UCSD-AML1 (cell line): ENCODE results near the gene MPZL1.
A peak's percentile ranks its signal among the peaks of the same experiment; 100 is the strongest.

ENCODE experiments used
- DNase-seq: peaks from one replicate; lab custom pipeline; 2025; ENCODE audit not compliant: unreplicated experiment; lab: John Stamatoyannopoulos, UW

The MPZL1 gene

DNA sequence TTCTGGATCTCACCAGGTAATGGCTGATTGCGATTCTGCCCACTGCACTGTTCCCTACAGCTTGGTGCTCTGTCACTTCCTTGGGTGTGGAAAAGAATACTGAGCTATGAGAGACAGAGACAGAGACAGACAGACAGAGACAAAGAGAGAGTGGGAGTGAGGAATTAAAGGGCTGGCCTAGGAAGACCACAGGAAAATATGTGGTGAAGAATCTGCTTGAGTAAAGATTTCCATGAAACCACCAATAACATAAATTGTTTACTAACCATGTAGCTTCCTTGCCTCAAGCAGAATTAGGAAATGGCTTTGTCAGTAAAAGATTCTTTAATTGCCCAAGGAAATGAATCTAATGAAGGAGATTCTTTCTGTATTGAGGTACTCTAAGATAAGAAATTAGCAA, 54.4 kb downstream of the MPZL1 start:
- no peak for DNase-seq

DNA sequence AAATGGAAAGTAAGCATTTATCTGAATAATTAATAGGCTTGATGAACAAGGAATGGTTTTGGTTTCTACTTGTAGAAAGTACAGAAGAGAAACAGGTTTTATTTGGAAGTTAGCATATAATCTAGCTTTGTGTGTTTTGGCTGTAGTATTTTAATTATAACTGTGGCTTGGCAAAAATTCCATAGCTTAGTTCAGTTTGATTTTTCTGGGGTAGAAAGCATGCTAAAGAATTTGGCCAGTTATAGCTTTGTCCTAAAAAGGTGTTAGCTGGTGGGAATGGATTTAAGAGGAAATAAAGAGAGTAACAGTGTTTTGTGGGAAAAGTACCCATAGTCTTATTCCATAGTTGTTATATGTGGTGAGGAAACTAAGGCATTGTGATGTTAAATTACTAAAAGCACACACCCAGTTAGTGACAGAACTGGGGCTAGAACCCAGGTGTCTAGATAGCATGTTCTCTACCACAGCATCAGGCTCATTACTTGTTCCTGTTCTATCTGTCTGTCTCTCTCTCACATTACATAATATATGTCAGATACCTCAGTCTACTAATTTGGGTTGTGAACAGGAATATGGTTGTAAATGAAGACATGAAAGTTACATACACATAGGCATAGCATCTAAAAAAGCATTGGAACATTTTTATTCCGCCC, 55.0 kb downstream of the MPZL1 start:
- DNase-seq: no peak

DNA sequence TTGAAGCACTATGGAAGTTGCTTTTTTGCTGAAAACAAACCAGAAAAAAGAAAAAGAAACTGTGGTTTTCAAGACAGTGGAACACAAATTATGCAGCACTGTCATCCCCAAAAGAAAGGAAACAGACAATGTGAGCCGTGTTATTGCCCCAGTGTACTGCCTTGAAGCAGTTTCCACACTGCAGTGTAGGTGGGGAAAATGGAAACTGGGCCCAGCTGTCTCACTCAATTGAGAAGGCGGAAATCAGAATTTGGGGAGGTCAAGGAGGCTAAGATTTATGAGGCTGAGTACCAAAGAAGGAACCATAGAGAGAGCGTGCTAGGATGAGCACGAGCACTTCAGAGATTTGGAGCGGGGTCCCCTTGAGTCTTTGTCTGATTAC, 55.5 kb downstream of the MPZL1 start:
- DNase-seq: no peak

DNA sequence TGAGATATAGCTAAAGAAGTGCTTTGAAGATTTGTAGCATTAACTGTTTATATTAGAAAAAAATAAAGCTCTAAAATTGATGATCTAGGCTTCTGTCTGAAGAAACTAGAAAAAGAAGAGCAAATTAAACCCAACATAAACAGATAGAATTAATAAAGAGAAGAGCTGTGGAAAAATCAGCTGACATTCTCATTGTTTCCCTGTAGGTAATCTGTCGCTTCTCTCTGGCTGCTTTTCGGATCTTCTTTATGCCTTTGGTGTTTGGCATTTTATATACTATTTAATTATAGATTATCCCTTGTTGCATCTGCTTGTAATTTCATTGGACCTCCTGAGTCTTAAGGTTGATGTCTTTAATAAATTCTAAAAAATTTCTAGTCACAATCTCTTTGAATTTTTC, 59.8 kb downstream of the MPZL1 start:
- no peak for DNase-seq

DNA sequence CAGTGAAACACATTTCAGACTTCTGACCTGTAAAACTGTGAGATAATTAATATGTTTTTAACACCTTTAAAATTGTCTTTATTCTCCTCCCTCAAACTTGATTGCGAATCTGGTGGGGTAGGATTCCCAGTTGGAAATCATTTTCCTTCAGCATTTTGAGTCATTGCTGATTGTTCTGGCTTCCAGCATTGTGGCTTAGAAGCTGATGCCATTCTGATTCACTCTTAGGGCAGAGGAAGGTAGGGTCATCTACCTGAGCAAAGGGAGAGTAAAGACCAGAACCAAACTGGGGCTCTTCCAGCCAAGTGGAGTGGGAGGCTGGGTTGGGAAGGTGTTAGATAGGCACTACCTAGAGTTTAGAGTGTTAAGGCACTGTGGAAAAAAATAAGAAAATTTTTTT, 61.2 kb downstream of the MPZL1 start:
- no peak for DNase-seq

DNA sequence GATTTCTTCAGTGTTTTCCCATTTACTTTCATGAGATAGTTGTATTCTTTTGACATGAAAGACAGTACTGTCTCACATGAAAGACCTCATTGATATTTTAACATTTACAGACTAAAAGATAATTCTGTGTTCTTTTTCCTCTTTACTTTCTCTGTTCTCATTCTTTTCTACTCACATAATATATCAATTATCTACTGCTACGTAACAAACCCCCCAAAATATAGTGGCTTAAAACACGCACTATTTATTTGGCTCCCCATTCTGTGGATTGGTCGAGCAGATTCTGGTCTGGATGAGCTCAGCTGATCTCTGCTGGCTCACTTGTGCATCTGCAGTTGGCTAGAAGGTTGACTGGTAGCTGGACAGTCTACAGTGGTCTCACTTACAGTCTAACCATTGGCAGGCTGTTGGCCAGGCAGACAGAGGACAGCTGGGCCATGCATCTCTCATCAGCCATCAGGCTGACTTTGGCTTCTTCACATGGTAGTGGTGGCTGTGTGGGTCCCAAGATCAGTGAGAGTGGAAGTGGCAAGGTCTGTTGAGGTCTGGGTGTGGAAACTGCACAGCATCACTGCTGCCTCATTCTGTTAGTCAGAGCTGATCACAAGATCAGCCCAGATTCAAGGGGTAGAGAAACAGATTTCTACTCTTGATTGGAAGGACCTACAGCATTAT, 63.2 kb downstream of the MPZL1 start:
- no peak for DNase-seq

DNA sequence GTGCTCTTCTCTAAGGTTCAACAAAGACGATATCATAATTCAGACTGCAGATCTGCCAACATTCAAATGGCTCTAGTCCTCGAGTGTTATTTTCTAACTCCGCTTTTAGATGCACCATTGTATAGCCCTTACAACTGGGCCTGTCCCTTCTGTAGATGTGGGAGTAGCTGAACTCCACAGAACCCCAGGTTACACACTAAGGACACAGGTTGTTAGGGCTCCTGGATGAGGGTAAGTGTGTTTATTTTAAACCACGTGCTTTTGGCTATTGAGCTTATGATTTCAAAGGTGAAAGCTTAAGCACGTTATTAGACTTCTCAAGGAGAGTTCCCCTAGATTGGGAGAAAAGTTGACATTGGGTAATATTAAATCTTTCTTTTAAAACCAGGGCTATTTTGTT, 64.7 kb downstream of the MPZL1 start:
- DNase-seq: no peak

DNA sequence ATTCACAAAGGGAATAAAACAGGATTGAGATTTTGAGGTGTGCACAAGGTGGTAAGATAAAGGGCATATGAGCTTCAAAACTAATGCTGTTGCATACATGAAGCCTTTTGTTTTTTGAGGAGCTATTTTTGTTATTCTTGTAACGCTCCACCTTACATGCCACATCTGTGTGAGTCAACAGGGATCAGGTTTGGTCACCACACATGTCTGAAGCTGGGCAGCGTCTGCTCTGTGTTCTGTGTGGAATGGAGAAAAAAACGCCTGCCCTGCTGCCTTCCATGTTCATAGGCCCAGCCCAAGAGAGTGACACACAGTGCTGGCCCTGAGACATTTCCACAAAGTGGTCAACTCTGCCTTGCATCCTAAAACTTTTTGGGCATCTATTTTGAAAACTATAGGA, 67.7 kb downstream of the MPZL1 start:
- DNase-seq: no peak

DNA sequence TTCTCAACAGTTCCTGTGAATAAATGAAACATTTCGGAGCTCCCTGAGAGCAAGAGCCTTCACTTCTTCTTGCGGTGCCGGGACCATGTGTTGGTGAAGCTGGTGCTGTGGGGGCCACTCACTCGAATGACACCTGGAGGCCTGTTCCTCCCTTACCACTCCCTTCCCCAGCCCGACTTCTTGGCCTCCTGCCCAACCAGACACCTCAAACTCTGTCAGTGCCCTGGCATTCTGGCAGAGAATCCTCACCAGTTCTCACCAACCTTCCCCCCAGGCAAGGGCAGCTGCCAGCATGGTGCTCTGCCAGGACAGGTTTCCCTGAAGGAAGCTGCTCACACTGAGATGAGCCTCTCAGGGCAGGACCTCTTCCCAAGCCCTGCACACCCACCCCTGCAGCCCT, 68.3 kb downstream of the MPZL1 start:
- DNase-seq: no peak

DNA sequence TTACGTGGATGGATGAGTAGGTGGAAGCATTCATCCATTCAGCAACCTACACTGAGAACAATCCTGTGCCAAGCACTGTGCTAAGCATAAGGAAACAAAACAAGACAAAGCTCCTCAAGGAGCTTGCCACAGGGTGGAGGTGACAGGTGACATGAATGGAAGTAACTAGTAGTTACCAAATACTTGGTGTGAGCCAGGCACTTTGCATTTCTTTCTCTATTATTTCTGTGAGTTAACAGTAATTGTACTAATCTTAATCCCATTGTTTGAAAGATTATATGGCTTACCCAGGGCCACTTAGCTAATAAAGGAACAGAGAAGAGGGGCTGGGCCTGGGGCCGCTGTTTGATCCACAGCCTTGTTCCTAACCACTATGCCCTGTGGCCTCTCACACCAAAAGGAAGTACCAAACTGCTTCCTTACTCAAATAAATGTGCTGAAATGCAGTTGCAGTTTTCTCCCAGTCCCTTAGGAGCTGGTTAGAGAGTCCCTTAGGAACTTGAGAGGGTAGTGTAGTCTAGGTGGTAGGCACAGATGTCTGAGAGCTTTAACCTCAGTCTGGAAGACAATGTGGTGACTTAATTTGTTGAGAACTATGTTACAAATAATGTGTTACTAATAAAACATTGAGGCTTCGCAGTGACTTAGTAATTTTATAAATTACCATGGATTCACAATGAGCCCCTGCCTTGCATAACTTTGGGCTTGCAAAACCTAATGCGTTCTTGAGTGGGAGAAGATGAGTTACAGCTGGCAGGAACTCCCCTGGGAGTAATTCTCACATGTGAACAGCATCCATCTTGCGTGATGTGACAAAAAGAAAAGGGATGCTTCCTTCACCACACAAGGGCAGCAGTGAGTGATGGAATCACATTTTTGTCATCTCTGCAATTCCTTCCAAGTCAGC, 69.8 kb downstream of the MPZL1 start:
- DNase-seq: no peak

DNA sequence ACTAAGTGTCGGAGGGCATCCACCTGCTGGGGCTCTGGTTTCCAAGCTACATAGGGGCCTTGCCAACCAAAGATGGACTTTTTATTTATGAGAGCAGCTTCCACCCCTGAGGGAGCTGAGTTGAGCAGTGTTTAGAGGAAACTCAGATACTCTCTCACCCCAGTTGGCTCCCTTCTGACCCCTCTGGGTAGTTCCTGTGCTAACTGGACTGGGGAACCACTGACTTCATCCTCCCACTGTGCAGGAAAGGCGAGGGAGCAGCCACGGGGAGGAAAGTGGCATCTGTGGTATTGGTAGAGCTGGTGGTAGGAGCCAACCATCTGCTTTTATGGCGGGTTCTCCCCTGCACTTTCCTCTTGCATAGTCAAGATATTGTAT, 70.4 kb downstream of the MPZL1 start:
- DNase-seq: no peak

DNA sequence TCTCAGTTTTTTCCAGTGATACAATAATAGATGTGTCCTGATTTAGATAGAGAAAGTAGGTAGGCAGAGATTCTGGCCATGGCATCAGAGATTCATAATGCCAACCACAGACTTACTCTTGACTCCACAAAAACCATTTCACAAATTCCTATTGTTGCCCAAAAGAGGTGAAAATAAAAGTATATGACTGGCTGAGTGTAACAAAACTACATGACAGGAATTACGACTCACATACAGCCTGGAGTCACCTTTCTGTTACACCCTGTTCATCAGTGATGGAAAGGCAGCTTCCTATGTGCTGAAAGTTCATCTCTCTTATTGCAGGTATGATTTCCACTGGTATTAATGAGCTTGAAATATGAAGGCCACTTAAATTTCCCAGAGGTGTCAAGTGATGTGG, 72.3 kb downstream of the MPZL1 start:
- no peak for DNase-seq

DNA sequence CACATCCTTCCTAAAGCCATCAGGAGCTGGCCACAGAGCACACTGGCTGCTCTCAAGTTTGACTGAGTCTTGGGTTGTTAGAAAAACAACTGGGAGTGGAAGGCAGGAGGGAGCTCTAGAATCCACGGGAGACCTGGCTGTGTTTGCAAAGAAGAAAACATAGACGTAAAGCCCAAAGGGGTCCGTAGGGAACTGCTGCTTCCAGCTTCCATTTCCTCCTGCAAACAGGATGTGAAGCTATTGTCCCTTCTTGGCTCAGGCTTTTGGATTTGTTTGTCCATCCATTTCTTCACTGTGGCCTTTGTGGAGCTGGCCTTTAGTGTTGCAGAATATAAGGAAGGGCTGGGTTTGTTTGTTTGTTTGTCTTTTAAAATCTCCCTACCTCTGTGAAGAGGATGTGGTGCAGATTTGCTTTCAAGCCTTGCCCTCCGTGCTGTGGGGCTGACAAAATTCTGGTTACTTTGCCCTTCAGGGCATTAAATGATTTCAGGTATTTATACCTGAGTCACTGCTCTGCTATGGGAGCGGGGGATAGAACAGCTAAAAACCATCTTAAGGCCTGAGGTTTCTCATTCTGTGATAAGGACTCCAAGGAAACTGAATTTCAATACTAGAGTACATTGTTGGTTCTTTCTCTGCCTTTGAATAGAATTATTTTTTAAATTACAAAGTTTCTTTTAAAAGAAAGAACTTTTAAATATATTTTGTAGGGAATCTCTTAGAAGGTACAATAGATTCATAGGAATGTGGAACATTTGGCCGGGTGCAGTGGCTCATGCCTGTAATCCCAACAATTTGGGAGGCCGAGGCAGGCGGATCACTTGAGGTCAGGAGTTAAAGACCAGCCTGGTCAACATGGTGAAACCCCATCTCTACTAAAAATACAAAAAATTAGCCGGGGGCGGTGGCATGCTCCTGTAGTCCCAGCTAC, 74.3 kb downstream of the MPZL1 start:
- no peak for DNase-seq

DNA sequence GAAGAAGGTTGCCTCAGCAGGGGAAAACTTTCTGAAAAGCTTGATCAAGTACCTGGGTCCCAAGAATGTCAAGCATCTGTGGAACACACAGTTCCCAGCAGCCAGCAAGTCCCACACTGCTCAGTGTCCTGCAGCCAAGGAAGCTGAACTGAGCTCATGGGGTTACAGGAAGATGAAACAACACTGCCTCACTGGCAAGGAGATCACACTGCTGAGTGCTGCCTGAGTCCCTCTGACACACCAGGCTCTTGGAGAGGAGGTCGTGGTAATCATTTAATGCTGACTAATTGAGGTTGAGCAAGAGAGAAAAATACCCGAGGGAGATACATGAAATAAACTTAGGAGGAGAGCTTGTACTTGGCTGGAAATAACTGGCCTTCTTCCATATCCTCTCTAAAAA, 75.2 kb downstream of the MPZL1 start:
- peak; percentile 43 for DNase-seq

DNA sequence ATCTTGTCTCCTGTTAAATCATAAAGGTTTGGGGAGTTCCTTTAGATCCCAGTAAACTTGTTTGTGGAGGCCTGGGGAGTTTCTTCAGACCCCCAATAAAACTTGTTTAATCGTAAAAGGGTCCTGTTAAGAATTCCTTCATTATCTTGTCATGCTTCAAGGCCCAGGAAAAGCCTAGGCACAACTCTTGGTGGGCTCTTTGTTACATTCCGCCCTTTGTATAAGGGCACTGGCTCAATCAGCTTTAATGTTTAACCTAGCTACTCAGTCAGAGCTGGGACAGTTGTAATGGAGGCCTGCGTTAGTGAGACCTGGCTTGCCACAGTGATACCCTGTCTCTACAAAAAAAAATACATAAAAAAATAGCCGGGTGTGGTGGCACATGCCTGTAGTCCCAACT, 77.2 kb downstream of the MPZL1 start:
- no peak for DNase-seq

DNA sequence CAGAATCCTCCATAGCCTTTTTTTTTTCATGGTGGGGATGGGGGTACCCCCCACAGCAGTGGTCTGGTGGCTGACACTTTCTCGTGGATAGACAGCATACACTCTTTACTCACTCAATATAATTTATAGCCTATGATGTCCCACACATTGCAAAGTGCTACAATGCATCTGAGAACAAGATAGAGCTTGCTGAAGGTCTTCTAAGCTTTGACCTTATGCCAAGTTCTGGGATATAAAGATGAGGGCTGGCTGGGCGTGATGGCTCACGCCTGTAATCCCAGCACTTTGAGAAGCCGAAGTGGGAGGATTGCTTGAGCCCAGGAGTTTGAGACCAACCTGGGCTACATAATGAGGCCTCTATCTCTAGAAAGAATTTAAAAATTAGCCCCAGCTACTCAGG, 78.0 kb downstream of the MPZL1 start:
- DNase-seq: no peak

DNA sequence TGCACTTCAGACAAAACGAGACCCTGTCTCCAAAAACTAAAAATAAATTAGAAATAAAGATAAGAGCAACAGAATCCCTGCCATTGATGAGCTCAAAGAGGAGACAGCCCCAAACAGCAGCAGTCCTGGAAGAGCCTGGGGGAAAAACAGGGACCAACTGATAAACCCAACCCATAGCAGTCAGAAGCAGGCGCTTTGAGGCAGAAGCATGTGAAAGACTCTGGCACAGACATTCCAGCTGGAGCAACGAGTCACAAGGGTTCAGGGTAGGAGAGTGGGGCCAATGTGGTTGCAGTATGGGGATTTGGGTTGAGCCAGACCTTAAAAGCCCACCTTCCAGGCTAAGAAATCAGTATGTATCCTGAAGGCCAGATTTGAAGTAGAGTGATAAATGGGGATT, 78.5 kb downstream of the MPZL1 start:
- DNase-seq: no peak

DNA sequence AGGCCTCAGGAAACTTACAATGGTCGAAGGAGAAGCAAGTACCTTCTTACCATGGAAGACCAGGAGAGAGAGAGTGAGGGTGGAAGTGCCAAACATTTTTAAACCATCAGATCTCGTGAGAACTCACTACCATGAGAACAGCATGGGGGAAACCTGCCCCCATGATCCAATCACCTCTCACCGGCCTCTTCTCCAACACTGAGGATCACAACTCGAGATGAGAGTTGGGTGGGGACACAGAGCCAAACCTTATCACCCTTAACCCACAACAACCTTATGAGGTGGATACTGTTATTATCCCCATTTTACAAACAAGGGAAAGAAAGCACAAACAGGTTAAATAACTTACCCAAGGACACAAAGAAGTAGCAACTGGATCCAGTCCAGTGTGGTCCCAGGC, 80.5 kb downstream of the MPZL1 start:
- DNase-seq: no peak

DNA sequence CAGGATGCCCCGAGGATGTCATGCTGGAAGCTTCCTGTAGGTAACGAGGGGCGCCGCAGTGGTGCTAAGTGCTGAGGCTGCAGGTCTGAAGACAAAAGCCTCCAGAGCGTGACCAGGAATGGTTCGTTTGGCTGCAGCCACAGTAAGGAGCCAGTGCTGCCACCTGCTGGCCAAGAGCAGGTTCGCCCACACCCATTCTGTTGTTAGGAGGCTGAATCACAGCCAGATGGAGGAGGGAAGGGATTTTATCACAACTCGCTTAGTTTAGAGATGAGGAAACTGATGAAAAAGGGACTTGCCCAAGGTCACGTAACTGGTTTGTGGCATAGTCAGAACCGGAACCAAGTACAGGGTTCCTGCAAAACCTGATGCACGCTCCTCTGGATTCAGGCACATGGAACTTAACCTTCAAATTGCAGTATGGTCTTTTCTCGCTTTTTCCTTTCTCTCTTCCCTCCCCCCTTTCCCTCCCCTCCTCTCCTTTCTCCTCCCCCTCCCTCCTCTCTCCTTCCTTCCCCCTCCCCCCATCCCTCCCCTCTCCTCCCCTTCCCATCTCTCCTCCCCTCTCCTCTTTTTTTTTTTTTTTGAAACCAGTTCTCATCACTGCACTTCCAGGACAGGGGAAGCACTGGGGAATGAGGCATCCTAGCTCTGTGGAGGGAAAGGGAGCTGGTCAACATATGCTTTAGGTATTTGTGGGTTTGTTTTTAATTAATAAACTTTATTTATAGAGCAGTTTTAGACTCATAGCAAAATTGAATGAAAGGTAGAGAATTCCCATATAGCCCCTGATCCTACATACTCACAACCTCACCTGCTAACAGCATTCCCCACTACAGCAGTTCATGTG, 81.8 kb downstream of the MPZL1 start:
- DNase-seq: peak; percentile 85

DNA sequence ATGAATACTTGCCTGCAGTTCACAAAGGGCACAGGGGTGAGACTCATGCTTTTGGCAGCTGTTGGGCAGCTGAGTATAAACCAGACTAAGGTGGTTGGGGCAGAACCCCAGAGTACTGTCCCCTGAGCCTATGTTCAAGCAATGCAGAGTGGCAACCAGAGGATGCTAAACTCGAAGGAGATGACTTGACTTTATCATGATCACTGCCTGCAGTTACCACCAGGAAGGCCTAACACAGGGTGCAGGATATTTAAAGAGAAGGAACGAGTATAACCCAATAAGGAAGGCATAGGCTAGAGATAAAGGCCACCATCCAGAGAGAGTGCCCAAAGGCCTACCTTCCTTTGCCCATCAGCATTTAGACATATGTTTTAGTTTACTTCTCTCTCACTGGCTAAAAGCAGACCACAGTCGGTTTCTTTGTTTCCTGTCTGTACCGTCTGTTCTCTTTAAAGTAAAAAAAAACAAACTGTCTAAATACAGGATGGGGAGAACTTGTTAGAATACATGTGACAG, 83.3 kb downstream of the MPZL1 start:
- no peak for DNase-seq
